Vagina (tissue), 2 donors: ENCODE data around the gene WDR17.
"Not testable (repeated sequence)": the region's sequence is repeated elsewhere in the genome, so short reads cannot be mapped to it uniquely, and the experiment has no call there.

ENCODE experiments used
- CTCF ChIP-seq, 3 experiments: fragments of 450-650 bp in 2 of 3; fragments of 200-600 bp in 1 of 3; sonication (generic) in 1 of 3; IDR thresholded peaks; one replicate each; pipeline ENCODE4 v1.5.1; 2017 to 2019; ENCODE audit warnings: antibody characterized with exemption in 3 of 3, mild to moderate bottlenecking in 2 of 3, moderate library complexity in 2 of 3
- POLR2A ChIP-seq, 2 donors: fragments of 450-650 bp; IDR thresholded peaks; one replicate each; pipeline ENCODE4 v1.6.1; 2017; ENCODE audit warnings: antibody characterized with exemption in 2 of 2, mild to moderate bottlenecking in 2 of 2, moderate library complexity in 2 of 2
- POLR2AphosphoS5 ChIP-seq, 2 donors: sonication (generic); formaldehyde crosslinking; IDR thresholded peaks; one replicate each; pipeline ENCODE4 v1.9.0; 2017; ENCODE audit warnings: antibody characterized with exemption in 2 of 2, mild to moderate bottlenecking in 2 of 2, low read depth in 1 of 2; ENCODE audit not compliant: insufficient read depth in 1 of 2

GRCh38 chr4:176212351-176212750, 146.7 kb downstream of the WDR17 start:
- not testable (repeated sequence) for TF ChIP-seq CTCF (IDR thresholded peaks at IDR 0.05); POLR2A (IDR thresholded peaks at IDR 0.05); POLR2AphosphoS5 (IDR thresholded peaks at IDR 0.05; ENCODE audit: insufficient read depth in 1 of 2, low read depth in 1 of 2)
